NCI-H82 treated with DMSO at 0.1 percent for 48 hours (cell line): ENCODE data around the gene IGSF3.
A peak's percentile ranks its signal among the peaks of the same experiment; 100 is the strongest.

Source experiments
- DNase-seq: peaks from one replicate; lab custom pipeline; 2025; ENCODE audit not compliant: unreplicated experiment; lab: John Stamatoyannopoulos, UW

IGSF3 gene

DNA sequence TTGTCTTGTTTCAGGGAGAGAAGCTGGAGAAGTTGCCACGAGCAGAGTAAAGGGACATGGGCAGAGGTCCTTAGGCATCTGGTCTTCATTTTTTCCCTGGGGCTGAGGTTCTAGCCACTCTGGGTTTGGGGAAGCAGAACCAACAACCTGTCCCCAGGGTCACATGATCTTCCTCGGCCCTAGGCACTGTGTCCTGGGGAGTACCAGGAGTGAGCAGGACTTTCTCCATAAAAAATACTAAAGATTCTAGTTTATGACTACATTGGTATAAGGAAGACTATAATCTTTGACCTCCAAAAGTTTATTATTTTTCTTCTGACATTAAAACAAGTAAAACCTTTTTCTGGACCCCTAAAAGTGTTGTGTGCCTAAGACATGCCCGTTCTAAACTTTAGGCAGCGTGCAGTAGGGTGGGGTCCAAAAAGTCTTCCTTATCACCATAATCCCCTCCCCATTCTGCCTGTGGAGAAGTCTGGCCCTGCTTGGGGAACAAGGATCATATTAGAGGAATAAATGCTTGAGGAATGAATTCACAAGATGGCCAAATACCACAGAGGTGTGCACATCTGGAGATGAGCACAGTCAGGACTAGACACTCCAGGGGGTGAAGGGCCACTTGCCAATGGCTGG is 19.3 kb upstream of the IGSF3 start:
- no peak for DNase-seq

DNA sequence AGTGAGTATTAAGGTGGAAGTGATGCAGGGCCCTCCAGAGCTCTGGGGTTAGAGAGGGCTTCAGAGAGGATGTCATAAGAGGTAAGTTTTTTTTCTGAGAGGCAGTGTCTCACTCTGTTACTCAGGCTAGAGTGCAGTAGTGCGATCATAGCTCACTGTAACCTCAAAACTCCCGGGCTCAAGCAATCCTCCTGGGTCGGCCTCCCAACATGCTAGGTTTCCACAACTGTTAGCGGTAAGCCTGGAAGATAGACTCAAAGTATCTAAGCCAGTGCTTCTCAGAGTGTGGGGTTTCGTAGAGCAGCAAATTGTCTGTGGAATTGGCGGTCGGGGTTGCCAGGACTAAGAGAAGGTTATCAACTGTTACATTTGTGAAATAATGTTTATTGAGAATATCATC is 18.6 kb upstream of the IGSF3 start:
- DNase-seq: no peak

DNA sequence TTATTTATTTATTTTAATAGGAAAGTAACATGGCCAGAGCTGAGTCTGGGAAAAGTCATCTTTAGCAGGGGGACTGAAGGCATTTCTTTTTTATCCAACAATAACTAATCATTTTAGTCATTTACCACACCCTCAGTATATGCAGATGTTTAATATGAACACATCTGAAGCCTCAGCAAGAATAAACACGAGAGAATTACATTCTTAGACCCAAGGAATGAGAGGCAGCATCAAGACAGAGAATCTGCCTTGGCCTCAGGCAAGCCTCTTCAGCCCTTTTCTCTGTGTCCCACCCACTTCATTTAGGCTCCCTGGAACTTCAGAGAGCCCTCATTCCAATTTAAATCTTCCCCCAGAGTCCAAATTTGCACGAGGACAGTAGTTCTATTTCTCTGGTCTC is 17.0 kb upstream of the IGSF3 start:
- no peak for DNase-seq

DNA sequence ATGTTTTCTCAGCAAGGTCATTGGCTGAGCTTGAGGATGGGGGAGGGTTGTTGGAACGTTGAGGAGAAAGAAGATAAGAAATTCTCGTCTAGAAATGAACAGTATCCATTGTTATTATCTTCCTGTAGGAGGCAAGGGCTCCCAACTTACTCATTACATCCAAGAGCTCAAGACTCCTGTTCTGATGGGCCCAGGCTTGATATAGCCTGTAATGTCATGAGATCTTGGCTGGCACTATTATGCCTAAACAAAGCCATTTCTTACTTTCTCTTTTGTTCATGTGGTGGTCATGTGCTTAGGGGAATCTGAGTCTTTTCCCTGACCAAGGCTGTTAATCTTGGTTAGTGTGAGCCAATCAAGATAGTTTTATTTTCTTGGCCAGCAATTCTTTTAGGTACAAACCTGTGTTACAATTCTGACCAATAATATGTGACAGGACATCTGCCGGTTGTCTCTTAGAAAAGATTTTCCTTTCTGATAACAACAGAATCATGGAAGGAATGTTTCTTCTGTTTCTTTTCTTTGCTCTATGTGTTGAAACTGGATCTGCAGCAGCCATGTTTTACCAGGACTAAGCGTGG is 15.2 kb upstream of the IGSF3 start:
- no peak for DNase-seq

DNA sequence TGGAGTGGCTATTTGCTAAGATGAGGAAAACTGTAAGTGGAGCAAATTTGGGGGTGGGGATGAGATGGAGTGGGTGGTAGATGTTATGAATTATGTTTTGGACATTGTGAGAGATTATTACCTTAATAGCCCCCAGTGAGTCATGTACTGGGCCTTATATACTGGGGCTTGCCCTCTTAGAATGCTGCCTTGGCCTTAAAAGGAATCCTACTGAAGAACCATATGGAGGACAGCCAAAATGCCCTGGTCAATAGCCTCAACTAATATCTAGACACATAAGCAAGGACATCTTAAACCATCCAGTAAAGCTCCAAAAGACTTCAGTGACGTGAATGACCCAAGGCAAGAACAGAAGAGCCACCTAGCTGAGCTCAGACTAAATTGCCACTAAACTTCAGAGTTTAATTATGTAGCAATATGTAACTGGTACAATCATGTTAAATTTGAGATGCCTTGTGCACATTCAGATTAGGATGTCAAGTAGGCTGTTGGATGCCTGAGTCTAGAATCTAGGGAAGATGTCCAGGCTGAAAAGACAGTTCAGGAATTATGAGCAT is 13.9 kb upstream of the IGSF3 start:
- DNase-seq: no peak

DNA sequence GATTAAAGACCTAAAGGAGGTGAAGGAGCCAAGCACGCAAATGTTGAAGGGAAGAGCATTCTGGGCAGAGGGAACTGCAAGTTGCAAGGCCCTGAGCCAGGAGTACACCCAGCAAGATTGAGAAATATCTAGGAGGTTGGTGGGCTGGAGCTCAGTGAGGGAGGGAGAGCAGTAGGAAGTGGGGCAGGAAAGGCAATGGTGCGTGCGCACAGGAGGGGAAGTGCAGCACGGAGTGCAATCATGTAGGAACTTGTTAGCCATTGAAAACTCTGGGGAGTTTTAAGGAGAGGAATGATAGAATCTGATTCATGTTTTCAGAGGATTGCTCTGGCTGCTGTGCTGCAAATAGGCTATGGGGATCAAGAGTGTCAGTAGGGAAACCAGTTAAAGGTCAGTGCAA is 13.2 kb upstream of the IGSF3 start:
- no peak for DNase-seq

DNA sequence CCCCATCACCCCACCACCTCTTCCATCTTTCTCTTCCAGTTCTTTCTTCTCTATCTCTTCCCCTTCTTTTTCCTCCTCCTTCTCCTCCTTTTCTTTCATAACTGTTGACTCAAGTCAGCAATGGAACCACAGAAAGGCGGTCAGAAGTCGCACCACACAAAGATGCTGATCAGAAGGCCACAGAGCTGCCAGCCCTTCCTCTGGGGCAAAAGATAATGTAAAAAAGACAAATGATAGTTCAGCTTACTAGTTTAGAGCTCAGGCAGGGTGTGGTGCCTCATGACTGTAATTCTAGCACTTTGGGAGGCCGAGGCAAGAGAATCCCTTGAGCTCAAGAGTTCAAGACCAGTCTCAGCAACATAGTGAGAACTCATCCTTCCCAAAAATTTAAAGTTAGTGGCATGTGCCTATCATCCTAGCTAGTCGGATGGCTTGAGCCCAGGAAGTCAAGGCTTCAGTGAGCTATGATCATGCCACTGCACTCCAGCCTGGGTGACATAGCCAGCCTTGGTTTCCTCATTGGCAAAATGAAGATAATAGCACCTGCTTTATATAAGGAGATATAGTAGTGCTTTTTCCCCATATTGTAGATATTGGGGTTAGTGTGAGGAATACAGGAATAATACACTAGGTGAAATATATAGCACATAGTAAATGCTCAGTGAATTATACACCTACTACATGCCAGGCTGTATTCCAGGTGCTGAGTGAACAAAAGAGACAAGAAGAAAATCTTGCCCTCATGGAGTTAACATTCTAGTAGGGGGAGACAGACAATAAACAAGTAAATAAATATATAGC is 12.5 kb upstream of the IGSF3 start:
- DNase-seq: no peak

DNA sequence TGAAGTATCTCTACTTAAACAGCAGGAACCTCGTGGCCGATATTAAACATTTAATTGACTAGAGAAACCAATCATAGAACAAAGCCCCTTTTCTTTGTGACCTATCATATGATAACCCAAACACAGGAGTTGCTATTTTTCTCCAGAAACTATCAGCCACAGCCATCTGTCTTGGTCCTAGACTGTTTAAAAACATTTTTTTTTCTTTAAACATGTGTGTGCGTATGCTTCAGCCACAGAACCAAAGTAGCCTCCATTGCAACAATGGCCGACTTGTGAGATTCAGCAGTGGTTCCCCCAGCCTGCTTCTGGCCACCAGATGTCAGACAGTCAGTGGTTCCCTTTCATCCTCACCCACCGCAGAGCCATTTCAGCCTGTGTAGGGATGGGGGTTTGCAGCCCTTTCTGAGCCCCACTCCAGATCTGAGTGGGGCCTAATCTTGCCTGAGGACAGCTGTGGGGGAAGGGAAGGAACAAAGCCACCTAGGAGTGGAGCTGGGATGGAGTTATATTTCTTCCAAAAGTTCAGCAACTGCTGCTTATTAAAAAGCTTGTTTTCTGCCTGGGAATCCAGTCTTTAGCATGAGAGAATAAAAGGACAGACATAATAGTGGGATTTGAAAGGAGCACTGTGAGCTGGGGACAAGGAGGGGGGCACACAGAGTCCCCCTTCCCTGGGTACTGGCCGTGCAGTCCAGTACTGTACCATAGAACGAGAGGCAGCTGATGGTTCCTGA is 11.7 kb upstream of the IGSF3 start:
- DNase-seq: no peak

DNA sequence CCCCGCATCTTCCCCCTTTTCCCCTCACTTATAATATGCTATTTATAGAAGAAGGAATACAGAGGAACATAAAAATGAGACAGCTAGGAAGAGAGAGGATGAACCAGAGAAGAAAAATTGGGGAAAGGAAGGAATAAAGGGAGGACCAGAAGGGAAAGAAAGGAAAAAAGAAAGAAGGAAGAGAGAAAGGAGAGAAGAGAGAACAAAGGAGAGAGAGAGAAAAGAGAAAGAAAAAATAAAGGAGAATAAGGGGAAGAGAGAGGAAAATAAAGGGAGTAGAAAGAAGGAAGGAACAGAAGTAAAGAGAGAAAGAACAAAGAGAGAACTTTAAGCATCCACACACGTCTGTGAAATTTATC is 11.2 kb upstream of the IGSF3 start:
- no peak for DNase-seq

DNA sequence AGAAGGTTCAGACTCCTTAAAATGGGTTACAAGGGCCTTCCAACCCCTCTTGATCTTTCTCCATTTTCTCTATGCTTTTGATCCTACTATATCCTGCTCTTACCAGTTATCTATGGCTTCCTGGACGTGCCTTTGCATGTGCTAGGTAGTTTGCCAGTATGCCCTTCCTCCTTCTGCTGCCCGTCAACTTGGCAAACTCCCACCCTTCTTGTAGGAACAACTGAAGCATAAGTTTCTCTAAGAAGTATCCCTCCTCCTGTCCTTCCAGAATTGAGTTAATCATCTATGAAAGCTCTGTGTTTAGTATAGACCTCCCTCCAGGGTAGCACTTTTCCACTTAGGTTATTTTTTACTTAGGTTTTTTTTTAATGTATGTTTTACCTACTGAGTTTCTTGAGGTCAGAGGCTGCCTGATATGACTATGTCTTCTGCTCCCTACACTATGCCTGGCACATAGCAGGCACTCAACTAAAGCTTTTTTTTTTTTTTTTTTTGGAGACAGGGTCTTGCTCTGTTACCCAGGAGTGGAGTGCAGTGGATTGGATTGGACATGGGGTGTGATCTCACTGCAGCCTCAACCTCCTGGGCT is 10.0 kb upstream of the IGSF3 start:
- no peak for DNase-seq

DNA sequence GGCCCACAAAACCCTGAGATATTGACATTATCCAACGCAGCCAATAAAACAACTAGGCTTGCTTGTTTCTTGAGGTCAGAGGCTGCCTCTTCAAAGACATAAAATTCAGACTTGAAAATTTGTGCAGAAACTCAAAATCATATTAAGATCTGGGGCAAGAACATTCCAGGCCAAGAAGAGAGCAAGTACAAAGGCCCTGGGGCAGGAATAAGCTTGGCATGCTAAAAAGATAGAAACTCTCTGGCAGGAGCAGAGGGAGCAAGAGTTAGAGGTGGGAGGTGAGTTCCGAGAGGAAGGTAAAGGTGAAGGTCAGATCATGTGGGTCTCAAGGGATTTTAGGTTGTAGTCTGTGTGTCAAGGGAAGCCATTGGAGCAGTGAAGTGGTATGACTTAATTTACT is 8.8 kb upstream of the IGSF3 start:
- DNase-seq: no peak

DNA sequence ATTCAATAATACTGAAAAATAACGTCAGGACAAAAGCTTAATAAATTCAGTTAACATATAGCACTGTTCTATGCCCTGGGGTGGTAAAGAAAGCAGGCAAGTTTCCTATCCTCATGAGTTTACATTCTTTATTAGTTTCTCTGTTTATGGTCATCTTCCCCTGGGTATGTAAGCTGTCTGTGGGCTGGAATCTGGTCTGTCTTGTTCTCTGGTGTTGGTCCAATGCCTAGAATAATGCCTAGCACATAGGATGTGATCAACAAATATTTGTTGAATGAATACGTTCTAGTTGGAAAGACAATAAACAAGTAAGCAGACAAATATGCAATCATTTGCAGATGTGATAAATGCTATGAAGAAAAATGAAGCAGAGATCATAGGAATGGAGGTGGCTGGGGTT is 7.2 kb upstream of the IGSF3 start:
- DNase-seq: no peak

DNA sequence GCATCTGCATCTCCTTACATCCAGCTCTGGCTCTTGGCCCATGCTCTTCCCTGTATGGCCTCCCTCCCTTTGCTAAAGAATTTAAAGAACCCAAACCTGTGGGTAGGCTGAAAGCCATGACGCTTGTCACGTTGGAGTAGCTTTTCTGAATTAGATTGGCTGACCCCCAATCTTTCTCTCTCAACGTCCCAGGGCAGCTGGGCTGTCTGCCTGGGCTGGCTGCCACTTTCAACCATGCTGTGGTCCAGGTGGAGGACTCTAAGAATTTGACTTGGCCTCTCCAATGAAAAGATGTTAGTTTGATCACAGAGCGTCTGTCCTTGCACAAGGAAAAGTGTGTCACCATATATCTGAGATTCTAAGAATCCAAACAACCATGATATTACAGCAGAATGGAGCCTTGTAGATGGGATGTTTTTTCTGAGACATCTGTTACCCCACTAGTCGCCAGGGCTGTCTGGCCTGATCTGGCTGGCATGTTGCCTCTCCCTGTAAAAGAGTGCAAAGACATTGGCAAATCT is 6.5 kb upstream of the IGSF3 start:
- DNase-seq: no peak

DNA sequence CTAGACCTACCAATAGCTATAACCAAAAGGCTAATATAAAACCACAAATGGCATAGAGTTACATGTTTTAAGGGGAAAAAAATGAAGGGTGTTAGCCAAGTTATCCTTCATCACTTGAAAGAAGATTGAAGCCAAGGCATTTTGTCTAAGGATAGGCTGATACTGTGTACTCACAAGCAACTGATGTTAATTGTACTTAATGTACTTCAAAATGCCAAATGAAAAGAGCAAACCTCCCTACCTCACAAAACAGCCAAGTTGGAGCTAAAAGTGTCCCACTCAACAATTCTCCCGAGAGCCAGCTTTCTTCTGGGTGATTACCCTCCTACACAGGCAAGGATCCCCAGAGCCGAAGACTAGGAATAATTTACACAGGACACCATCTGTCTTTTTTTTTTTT is 4.4 kb upstream of the IGSF3 start:
- DNase-seq: peak; percentile 2

DNA sequence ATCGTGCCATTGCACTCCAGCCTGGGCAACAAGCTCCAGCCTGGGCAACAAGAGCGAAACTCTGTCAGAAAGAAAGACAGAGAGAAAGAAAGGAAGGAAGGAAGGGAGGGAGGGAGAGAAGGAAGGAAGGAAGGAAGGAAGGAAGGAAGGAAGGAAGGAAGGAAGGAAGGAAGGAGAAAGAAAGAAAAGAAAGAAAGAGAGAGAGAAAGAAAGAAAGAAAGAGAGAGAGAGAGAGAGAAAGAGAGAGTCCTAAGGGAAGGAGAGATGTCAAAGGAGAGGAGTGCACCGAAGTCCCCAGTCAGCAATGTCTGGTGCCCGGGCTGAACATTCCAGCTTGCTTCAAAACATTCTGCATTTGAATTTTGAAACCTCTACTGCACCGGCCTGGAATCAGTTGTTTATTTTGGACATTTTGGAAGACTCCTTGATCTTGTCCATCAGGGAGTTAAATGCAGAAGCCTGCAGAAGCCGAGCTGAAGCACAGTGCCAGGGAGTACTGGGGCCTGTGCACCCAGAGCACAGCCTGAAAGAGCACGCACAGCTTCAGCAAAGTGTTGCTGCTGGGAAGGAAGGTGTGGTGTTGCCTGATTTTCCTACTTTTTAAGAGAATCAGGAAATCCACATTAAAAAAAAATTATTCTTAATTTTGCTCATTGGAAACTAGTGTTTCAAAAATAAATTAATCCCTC is 3.7 kb upstream of the IGSF3 start:
- DNase-seq: no peak

DNA sequence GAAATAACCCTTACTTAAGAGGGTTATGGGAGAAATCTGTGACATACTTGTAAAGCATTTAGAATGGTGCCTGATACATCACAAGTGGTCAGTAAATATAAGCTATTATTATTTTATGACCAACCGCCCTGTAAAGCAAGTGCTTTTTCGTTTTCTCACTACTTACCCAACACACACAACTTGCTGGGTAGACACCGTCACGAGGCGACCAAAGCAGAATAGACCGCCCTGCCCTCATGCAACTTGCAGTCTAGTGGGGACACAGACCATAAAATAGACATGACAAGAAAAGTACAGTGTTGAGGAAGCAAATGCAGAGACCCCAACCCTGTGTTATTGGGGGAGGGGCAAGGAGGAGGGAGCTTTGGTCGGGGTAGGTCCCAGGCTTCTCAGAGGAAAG is 744 bp upstream of the IGSF3 start:
- DNase-seq: no peak

DNA sequence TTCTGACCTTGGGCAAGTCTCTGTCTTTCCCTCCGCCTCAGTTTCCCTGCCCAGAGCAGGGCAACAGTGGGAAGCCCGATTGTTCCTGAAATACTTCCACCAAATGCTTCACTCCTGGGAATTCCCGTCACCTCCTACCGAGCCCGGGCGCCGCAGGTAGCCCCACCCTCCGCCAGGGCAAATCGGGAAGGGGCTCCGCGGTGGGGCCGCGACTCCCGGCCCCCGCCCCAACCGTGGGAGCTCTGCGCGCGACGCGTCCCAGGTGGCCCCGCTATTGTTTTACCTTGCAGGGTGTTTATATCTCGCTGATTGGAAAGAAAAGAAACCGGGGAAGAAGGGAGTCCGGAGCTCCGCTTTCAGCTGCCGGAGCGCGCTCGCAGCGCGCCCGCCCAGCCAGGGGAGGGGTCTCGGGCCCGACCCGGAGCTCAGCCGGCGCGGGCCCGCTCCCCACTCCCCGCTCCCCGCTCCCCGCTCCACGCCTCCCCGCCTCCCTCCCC is 407 bp downstream of the IGSF3 start:
- DNase-seq: no peak

DNA sequence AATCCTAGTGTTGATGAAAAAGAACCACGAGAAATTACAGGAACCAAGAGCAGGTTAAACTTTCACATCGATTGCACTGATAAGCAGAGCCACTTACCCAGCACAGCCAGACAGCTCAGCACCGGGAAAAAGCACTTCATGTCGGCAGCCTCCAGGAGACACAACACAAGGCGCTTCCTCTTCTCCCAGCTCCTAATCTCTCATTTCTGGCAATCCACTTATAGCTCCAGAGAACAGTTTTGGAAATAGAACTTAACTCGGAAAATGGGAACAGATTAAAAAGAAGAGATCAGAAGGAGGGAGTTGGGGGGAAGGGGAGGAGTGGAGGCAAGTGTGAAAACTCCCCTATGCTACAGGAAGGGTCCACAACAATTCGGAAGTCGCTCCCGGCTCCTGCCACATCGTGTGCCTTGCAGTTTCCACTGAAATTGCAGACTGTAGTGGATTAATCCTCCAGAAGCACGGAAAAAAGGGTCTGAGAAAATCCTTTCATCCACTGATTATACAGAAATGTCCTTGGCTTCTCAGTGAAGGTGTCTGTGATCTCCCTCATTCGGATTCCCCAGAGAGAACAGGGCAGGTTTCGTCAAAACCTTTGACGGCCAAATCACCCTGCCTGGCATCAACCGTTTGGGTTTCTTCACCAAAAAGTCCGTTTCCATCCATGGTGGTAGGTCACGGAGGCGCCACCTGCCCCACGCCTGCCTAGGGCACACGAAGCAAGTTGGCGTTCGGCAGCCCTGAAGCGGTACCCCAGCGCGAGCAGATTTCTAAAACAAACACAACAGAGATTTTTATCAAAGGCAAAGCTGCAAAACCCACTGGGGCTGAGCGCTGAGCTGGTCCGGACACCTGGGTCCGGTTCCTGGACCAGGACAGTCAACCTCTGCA is 1.1 kb downstream of the IGSF3 start:
- DNase-seq: peak; percentile 47

DNA sequence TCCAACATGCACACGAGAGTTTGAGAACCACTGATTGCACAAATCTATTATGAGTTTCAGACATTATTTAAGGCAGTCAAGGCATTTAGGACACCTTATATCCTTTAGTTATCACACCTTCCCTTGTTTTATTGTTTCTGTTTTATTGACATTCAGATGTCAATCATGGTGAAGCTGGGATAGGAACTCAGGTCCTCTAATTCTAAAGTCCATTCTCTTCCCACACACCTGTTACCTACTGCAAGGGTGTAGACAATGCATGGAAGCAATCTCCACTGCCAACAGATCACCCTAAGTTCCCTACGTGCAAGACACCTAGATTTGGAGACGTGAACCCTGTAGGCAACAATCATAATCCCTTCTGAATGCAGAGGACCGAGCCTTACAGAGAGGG is 2.6 kb downstream of the IGSF3 start:
- no peak for DNase-seq
